Mesenteric fat pad (tissue), 1 donor: ENCODE measurements around the gene ATP6V1G2. TPM values are rescaled to one million over a fixed set of nuclear protein-coding genes. Genes with fewer than 3 reads are reported as not detected.
"Not testable (repeated sequence)": the region's sequence is repeated elsewhere in the genome, so short reads cannot be mapped to it uniquely, and the experiment has no call there.

Experiments
- DNase-seq: peaks from one replicate; pipeline ENCODE4 v3.0.0-alpha.2; 2020; ENCODE audit warnings: low spot score
- total RNA-seq: library from RNA; stranded (reverse); fragmentation: NEBNext Ultra II Directional; extraction: Animal tissue kit (Norgen Biotek cat#: 25700); gene quantifications from one replicate; pipeline ENCODE4 v1.2.1, GENCODE V29; 2021
- donor health status: DM: yes; HTN: yes; CAD: no.

ATP6V1G2 gene
- total RNA-seq, 1 donor from 2014 or later: 1.1 TPM

DNA sequence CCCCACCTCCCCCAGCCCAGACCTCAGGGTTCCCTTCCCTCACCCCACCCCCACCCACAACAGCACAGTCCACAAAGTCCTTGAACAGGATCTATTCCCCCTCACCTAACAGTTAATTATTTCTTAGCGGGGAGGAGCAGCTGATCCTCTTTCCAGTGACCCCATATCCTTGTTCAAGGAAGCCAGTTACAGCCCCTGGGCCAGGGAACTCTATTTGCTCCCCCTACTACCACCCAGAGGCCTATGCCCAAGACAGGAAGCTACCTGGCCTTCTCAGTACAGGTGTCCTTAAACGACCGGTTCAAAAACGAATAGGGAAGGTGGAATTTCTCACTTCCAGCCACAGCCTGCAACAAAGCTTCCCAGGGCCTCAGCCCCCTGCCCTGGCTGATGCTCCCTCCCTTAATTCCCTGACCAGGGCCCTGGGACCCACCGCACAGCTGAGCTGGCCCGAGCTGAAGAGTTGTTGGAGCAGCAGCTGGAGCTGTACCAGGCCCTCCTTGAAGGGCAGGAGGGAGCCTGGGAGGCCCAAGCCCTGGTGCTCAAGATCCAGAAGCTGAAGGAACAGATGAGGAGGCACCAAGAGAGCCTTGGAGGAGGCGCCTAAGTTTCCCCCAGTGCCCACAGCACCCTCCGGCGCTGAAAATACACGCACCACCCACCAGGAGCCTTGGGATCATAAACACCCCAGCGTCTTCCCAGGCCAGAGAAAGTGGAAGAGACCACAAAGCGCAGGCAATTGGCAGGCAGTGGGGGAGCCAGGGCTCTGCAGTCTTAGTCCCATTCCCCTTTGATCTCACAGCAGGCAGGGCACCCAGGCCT is 16.9 kb downstream of the ATP6V1G2 start:
- DNase-seq: no peak

DNA sequence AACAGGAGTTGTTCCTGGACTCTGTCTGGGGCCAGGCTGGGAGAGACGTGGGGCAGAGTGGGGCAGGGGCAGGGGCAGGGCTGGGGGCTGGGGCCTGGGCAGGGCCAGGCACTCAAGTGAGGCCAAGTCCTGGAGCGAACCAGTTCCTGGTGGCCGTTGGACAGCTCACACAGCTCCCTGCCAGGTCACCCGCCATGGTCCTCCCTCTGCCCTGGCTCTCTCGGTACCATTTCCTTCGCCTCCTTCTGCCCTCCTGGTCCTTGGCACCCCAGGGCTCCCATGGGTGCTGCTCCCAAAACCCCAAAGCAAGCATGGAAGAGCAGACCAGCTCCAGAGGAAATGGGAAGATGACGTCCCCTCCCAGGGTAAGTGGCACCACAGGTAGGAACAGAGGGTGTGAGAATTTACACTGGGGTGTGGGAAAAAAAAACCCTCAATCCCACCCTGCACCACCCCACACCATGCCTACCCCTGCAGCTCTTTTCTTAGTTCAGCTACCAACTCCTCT is 17.5 kb downstream of the ATP6V1G2 start, which contains the start of gene MCCD1:
MCCD1 (plus strand) TSS at position 142 of the 508 bp plus-strand sequence; CDS start at position 195, 53 bp downstream.
- DNase-seq: no peak

- DNase-seq: no peak
Measured at GRCh38 chr6:31528307-31528777, 18.1 kb downstream of the ATP6V1G2 start.

- DNase-seq: no peak
Measured at GRCh38 chr6:31525932-31526591, 20.3 kb downstream of the ATP6V1G2 start.

DNA sequence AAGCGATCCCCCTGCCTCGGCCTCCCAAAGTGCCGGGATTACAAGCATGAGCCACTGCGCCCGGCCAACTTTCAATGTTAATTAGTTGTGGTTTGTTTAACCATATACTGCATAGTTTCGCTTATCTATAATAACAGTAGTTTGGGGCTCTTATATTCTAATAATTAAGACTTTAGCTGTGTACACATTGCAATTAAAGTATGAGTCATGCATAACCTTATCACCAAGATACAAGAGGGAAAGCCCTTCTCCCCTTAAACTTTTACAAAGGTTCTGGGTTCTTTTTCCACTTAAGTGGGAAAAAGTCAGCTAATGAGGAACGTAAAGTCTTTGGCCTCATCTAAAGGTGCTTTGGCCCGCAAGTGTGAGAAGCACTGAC is 20.9 kb downstream of the ATP6V1G2 start:
- DNase-seq: no peak

DNA sequence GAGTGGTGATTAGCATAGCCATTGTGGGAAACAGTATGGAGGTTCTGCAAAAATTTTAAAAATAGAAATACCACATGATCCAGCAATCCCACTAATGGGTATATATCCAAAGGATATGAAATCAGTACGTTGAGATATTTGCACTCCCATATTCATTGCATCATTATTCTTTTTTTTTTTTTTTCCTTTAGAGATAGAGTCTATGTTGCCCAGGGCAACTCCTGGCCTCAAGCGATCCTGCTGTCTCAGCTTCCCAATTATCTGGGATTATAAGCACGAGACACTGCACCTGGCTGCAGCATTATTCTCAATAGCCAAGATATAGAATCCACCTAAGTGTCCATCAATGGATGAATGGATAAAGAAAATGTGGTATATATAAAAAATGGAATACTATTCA is 24.6 kb downstream of the ATP6V1G2 start:
- no peak for DNase-seq

- DNase-seq: no peak
Measured at GRCh38 chr6:31513456-31514165, 32.8 kb downstream of the ATP6V1G2 start.

DNA sequence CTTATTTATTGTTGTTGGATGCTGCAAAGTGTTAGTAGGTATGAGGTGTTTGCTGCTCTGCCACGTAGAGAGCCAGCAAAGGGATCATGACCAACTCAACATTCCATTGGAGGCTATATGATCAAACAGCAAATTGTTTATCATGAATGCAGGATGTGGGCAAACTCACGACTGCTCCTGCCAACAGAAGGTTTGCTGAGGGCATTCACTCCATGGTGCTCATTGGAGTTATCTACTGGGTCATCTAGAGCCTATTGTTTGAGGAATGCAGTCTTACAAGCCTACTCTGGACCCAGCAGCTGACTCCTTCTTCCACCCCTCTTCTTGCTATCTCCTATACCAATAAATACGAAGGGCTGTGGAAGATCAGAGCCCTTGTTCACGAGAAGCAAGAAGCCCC is 36.4 kb downstream of the ATP6V1G2 start:
- no peak for DNase-seq

- DNase-seq: not testable (repeated sequence)
Measured at GRCh38 chr6:31509036-31509435, 37.4 kb downstream of the ATP6V1G2 start.

DNA sequence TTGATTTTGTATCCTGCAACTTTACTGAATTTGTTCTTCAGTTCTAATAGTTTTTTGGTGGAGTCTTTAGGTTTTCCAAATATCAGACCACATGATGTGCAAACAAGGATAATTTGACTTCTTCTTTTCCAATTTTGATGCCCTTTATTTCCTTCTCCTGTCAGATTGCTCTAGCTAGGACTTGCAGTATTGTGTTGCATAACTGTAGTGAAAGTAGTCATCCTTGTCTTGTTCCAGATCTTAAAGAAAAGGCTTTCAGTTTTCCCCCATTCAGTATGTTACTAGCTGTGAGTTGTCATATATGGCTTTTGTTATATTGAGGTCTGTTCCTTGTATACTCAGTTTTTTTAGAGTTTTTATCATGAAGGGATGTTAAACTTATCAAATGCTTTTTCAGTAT is 43.8 kb downstream of the ATP6V1G2 start:
- no peak for DNase-seq

GRCh38 chr6:31499648-31500047 is 46.8 kb downstream of the ATP6V1G2 start:
- not testable (repeated sequence) for DNase-seq

- no peak for DNase-seq
Measured at GRCh38 chr6:31498748-31499147, 47.7 kb downstream of the ATP6V1G2 start.

DNA sequence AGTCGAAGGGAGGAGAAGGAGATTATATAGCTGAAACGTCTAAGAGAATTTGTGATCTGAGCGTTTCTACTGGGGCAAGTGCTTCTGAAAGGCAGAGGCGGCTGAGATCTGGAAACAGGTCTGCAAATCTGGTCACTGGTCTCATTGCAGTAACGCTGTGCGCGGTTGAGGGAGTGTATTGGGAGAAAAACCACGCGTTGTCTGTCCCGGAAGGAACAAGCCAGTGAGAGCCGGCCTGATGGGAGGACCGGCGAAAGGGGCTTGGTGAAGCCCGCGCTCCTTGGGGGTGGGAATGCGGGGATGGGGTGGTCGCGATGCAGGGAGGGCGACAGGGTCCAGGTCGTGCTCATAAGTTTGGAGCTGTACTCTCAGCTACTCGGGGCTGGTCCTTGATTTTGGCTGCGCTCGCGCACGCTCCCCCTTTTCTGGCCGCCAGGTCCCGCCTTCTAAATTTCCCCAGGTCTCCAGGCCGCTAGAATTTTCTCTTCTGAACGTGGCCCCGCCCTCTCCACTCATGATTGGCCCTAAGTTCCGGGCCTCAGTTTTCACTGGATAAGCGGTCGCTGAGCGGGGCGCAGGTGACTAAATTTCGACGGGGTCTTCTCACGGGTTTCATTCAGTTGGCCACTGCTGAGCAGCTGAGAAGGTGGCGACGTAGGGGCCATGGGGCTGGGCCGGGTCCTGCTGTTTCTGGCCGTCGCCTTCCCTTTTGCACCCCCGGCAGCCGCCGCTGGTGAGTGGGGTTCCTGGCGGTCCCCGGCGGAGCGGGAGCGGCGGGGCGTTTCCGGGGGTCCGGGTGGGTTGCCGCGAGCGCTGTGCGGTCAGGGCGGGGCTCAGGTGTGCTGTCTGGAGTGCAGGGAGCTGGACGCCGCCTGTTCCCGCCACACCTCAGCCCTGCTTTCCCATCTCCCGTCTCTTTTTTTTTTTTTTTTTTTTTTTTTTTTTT is 48.6 kb downstream of the ATP6V1G2 start, which contains the start of gene MICB:
MICB (plus strand) TSS at position 615 of the 946 bp plus-strand sequence; CDS start at position 664, 49 bp downstream.
- DNase-seq: no peak

DNA sequence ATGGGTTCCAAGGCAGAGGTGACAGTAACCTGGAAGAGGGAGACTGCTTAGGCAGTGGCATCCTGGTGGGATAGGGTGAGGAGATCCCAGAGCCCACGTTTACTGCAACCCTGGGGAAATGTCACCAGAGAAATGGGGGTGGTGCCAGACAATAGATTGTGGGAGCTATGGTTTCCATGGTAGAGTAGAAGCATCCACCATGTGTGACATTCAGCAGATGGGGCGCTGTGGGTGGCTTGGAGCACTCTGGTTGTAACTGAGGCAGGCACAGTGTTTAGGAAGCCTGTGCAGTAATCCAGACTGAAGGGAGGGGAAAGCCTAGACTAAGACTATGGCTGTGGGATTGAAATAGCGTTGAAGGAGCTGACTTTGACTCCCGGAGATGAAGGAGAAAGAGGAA is 49.6 kb downstream of the ATP6V1G2 start:
- DNase-seq: not testable (repeated sequence)

DNA sequence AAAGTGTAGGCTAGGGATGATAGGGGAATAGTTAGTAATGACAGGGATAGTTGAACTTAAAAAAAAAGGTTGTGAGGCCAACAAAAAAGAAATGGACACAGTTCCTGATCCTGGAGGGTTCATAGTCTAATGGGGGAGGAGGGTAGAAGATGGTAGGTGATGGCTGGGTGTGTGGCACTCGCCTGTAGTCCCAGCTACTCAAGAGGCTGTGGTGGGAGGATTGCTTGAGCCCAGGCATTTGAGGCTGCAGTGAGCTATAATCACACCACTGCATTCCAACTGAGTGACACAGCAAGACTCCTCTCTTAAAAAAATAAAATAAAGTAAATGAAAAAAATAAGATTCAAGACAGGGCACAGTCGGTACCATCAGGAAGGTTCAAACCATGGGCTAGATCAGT is 50.8 kb downstream of the ATP6V1G2 start:
- DNase-seq: no peak

Other genes with a start within 250 kb of the ATP6V1G2 start
- 914 TPM for gene HLA-B, start 189.4 kb downstream of the ATP6V1G2 start, total RNA-seq
- 9.9 TPM for gene MICA, start 143.0 kb downstream of the ATP6V1G2 start, total RNA-seq
- 4.5 TPM for gene MICB, start 48.5 kb downstream of the ATP6V1G2 start, total RNA-seq
- gene MCCD1, start 17.6 kb downstream of the ATP6V1G2 start, total RNA-seq: not detected
- gene DDX39B, start 4.6 kb downstream of the ATP6V1G2 start, total RNA-seq: 268 TPM
- 11.4 TPM for gene NFKBIL1, start 1.0 kb upstream of the ATP6V1G2 start, total RNA-seq
- gene LTA, start 25.7 kb upstream of the ATP6V1G2 start, total RNA-seq: not detected
- gene TNF, start 29.0 kb upstream of the ATP6V1G2 start, total RNA-seq: 1.2 TPM
- 1.4 TPM for gene LTB, start 35.8 kb upstream of the ATP6V1G2 start, total RNA-seq
- gene LST1, start 39.7 kb upstream of the ATP6V1G2 start, total RNA-seq: 23.8 TPM
- gene NCR3, start 46.4 kb upstream of the ATP6V1G2 start, total RNA-seq: not detected
- gene AIF1, start 68.6 kb upstream of the ATP6V1G2 start, total RNA-seq: 60.1 TPM
- 162 TPM for gene PRRC2A, start 74.1 kb upstream of the ATP6V1G2 start, total RNA-seq
- gene BAG6, start 106.1 kb upstream of the ATP6V1G2 start, total RNA-seq: 229 TPM
- gene APOM, start 109.3 kb upstream of the ATP6V1G2 start, total RNA-seq: 3.3 TPM
- 21.6 TPM for gene C6orf47, start 114.2 kb upstream of the ATP6V1G2 start, total RNA-seq
- gene GPANK1, start 118.4 kb upstream of the ATP6V1G2 start, total RNA-seq: 10.5 TPM
- 125 TPM for gene CSNK2B, start 119.5 kb upstream of the ATP6V1G2 start, total RNA-seq
- 15.5 TPM for gene LY6G5B, start 123.4 kb upstream of the ATP6V1G2 start, total RNA-seq
- 1.9 TPM for gene LY6G5C, start 134.5 kb upstream of the ATP6V1G2 start, total RNA-seq
- gene ABHD16A, start 156.7 kb upstream of the ATP6V1G2 start, total RNA-seq: 38.8 TPM
- gene LY6G6F, start 160.3 kb upstream of the ATP6V1G2 start, total RNA-seq: not detected
- gene LY6G6D, start 168.7 kb upstream of the ATP6V1G2 start, total RNA-seq: not detected
- gene LY6G6C, start 175.1 kb upstream of the ATP6V1G2 start, total RNA-seq: not detected
- gene MPIG6B, start 176.8 kb upstream of the ATP6V1G2 start, total RNA-seq: not detected
- 123 TPM for gene DDAH2, start 182.7 kb upstream of the ATP6V1G2 start, total RNA-seq
- gene CLIC1, start 189.9 kb upstream of the ATP6V1G2 start, total RNA-seq: 408 TPM
- 14.8 TPM for gene MSH5, start 193.4 kb upstream of the ATP6V1G2 start, total RNA-seq
- 2.0 TPM for gene SAPCD1, start 216.0 kb upstream of the ATP6V1G2 start, total RNA-seq
- 0.77 TPM for gene VWA7, start 230.7 kb upstream of the ATP6V1G2 start, total RNA-seq
- gene VARS1, start 249.1 kb upstream of the ATP6V1G2 start, total RNA-seq: 62.6 TPM